IMR-90 (cell line): ENCODE data around the gene NOL8. TPM values are rescaled to one million over a fixed set of nuclear protein-coding genes. Genes with fewer than 3 reads are reported as not detected.

ENCODE experiments used
- ATAC-seq: fragments of 200-7000 bp; cut with Tn5 transposase; 2 replicates; pipeline ENCODE4 v1.9.1; 2020; ENCODE audit warnings: low read depth, mild to moderate bottlenecking, moderate library complexity
- BruUV-seq: library from RNA; stranded (reverse); fragments of 400-500 nt; replicated peaks from 2 replicates; lab custom pipeline; 2021; lab: Mats Ljungman, UMichigan
- CTCF ChIA-PET: fragments of 300-600 bp; formaldehyde crosslinking; extraction: SDS; loops from one replicate; lab custom pipeline; 2021; ENCODE audit warnings: antibody characterized with exemption; lab: Yijun Ruan, JAX
- POLR2A ChIA-PET: fragments of 300-600 bp; sonication (Branson Sonifier 250); formaldehyde crosslinking; loops from one replicate; lab custom pipeline; 2022; ENCODE audit warnings: antibody characterized with exemption; ENCODE audit not compliant: unreplicated experiment; lab: Charles Lee
- DNase-seq: peaks from one replicate; pipeline ENCODE4 v3.0.0; 2013
- H2AFZ ChIP-seq: replicated peaks from 2 replicates; pipeline ENCODE3; 2013; ENCODE audit warnings: low read length, mild to moderate bottlenecking; ENCODE audit not compliant: poor library complexity
- H2AK5ac ChIP-seq: 2 replicates; pipeline ENCODE4 v1.6.1; 2013; ENCODE audit warnings: low read depth, low read length, inconsistent platforms
- H2AK9ac ChIP-seq: replicated peaks from 2 replicates; pipeline ENCODE3; 2013; ENCODE audit warnings: mild to moderate bottlenecking, low read depth, low read length, moderate library complexity; ENCODE audit not compliant: poor library complexity
- H2BK120ac ChIP-seq: 2 replicates; pipeline ENCODE4 v1.6.1; 2013; ENCODE audit warnings: low read depth, low read length, inconsistent platforms
- H2BK15ac ChIP-seq: 3 replicates; pipeline ENCODE4 v1.6.1; 2013; ENCODE audit warnings: low read depth, low read length, inconsistent platforms
- H2BK20ac ChIP-seq: 2 replicates; pipeline ENCODE4 v1.6.1; 2013; ENCODE audit warnings: low read depth, mild to moderate bottlenecking, inconsistent platforms, low read length, moderate library complexity
- H2BK5ac ChIP-seq: 2 replicates; pipeline ENCODE4 v1.6.1; 2013; ENCODE audit warnings: mild to moderate bottlenecking, low read depth, low read length, inconsistent platforms; ENCODE audit not compliant: poor library complexity, severe bottlenecking
- H3K14ac ChIP-seq: replicated peaks from 2 replicates; pipeline ENCODE4 v1.6.1; 2013; ENCODE audit warnings: low read depth, low read length, inconsistent platforms
- H3K18ac ChIP-seq: 2 replicates; pipeline ENCODE4 v1.6.1; 2013; ENCODE audit warnings: low read depth, low read length, control low read depth
- H3K23ac ChIP-seq: 2 replicates; pipeline ENCODE4 v1.6.1; 2013; ENCODE audit warnings: low read depth, low read length, inconsistent platforms
- H3K27ac ChIP-seq: 2 replicates; pipeline ENCODE4 v1.5.1; 2013; ENCODE audit warnings: mild to moderate bottlenecking, control low read depth, low read length; ENCODE audit not compliant: insufficient read depth
- H3K27me3 ChIP-seq: 2 replicates; pipeline ENCODE4 v1.6.1; 2013; ENCODE audit warnings: low read length; ENCODE audit not compliant: control insufficient read depth, insufficient read depth
- H3K36me3 ChIP-seq: 2 replicates; pipeline ENCODE4 v1.6.1; 2013; ENCODE audit warnings: low read length, mixed read lengths; ENCODE audit not compliant: control insufficient read depth, insufficient read depth
- H3K4ac ChIP-seq: 2 replicates; pipeline ENCODE4 v1.6.1; 2013; ENCODE audit warnings: low read depth, low read length, inconsistent platforms
- H3K4me1 ChIP-seq: 2 replicates; pipeline ENCODE4 v1.6.1; 2013; ENCODE audit warnings: low read length, mixed read lengths; ENCODE audit not compliant: control insufficient read depth, insufficient read depth
- H3K4me2 ChIP-seq: 2 replicates; pipeline ENCODE4 v1.6.1; 2013; ENCODE audit warnings: low read depth, mild to moderate bottlenecking, control low read depth, low read length, moderate library complexity
- H3K4me3 ChIP-seq: 2 replicates; pipeline ENCODE4 v1.5.1; 2013; ENCODE audit warnings: low read depth, mild to moderate bottlenecking, control low read depth, low read length, moderate library complexity; ENCODE audit not compliant: insufficient read depth
- H3K56ac ChIP-seq: 2 replicates; pipeline ENCODE4 v1.6.1; 2013; ENCODE audit warnings: low read length, inconsistent platforms; ENCODE audit not compliant: insufficient read depth; ENCODE audit errors: extremely low read depth
- H3K79me1 ChIP-seq, 2 experiments: 2 replicates each; pipeline ENCODE4 v1.6.1; 2013; ENCODE audit warnings: low read length in 2 of 2, inconsistent platforms in 1 of 2, low read depth in 1 of 2
- H3K9ac ChIP-seq: 2 replicates; pipeline ENCODE4 v1.6.1; 2013; ENCODE audit warnings: low read depth, low read length, control low read depth
- H3K9me1 ChIP-seq: 2 replicates; pipeline ENCODE4 v1.6.1; 2013; ENCODE audit warnings: low read length, inconsistent platforms; ENCODE audit not compliant: insufficient read depth
- H3K9me3 ChIP-seq: 2 replicates; pipeline ENCODE4 v1.6.1; 2013; ENCODE audit warnings: low read length; ENCODE audit not compliant: control insufficient read depth, insufficient read depth
- H4K20me1 ChIP-seq: 2 replicates; pipeline ENCODE4 v1.6.1; 2013; ENCODE audit warnings: low read length, inconsistent platforms; ENCODE audit not compliant: insufficient read depth
- H4K5ac ChIP-seq: 2 replicates; pipeline ENCODE4 v1.6.1; 2013; ENCODE audit warnings: mild to moderate bottlenecking, low read depth, low read length, control low read depth
- H4K8ac ChIP-seq, 2 experiments: 2 replicates each; pipeline ENCODE4 v1.6.1; 2013; ENCODE audit warnings: low read depth in 2 of 2, low read length in 2 of 2, control low read depth in 1 of 2, inconsistent platforms in 1 of 2
- H4K91ac ChIP-seq: 2 replicates; pipeline ENCODE4 v1.6.1; 2013; ENCODE audit warnings: low read depth, low read length, inconsistent platforms; ENCODE audit not compliant: insufficient read depth
- BHLHE40 ChIP-seq: fragments of 150-350 bp; IDR thresholded peaks from 2 replicates; pipeline ENCODE4 v1.6.1; 2016; ENCODE audit warnings: mild to moderate bottlenecking, low read depth, low read length
- RCOR1 ChIP-seq: IDR thresholded peaks from 2 replicates; pipeline ENCODE4 v1.6.1; 2012; ENCODE audit warnings: mild to moderate bottlenecking, low read length, improper control_type of control experiment; ENCODE audit not compliant: insufficient replicate concordance
- SMC3 ChIP-seq: fragments of 150-350 bp; IDR thresholded peaks from 2 replicates; pipeline ENCODE4 v1.6.1; 2016; ENCODE audit warnings: low read depth, mild to moderate bottlenecking, antibody characterized with exemption, low read length, moderate library complexity
- WGBS, 2 experiments: methylation state at CpG; one replicate each; pipeline versions ENCODE4 v1.1.5 to v1.1.7; 2013; ENCODE audit warnings: missing lambda C conversion rate in 2 of 2; ENCODE audit not compliant: insufficient read length in 1 of 2; ENCODE audit errors: extremely low coverage in 2 of 2; 5-methylcytosine and 5-hydroxymethylcytosine counted together
- dilution Hi-C: fragments of 300-500 bp; cut with HindIII; formaldehyde crosslinking; loops from one replicate; pipeline ENCODE4 v1.14.3; 2018; ENCODE audit warnings: low sequenced_read_pairs; ENCODE audit not compliant: unreplicated experiment
- in situ Hi-C: fragments of 300-500 bp; cut with MboI; formaldehyde crosslinking; loops from 3 replicates; pipeline ENCODE4 v1.14.3; 2019; ENCODE audit warnings: low sequenced_read_pairs, inconsistent platforms, mixed read lengths
- intact Hi-C: fragments of 100-400 bp; cut with micrococcal nuclease; formaldehyde crosslinking; loops from 2 replicates; pipeline ENCODE4 v1.10.0; 2022
- polyA plus RNA-seq, 3 experiments: library from polyadenylated mRNA; depleted of rRNA; stranded (reverse); fragments of >200 nt; gene quantifications; 2 replicates each; pipeline ENCODE4 v1.2.3, GENCODE V29; 2012; ENCODE audit warnings: low replicate concordance in 1 of 3
- total RNA-seq: library from RNA; depleted of rRNA; stranded (reverse); fragments of >200 nt; gene quantifications from 2 replicates; pipeline ENCODE4 v1.2.3, GENCODE V29; 2012

Gene NOL8
- total and polyA plus RNA-seq, 2 of the 4 experiments (the other 2 are of a cell fraction), result 10.1 to 18.3 TPM

DNA sequence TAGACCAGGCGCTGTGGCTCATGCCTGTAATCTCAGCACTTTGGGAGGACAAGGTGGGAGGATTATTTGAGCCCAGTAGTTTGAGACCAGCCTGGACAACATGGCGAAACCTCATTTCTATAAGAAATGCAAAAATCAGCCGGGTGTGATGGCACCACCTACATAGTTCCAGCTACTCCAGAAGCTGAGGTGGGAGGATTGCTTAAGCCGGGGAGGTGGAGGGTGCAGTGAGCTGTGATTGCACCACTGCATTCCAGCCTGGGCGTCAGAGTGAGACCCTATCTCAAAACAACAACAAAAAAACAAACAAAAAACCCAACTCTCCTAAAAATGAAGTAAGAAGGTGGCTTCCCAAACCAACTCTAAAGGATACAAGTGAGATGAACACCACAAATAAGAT, 54.6 kb downstream of the NOL8 start:
- no TSS peak for BruUV-seq
- Histone ChIP-seq H2BK5ac (no peak overlapping the region), H2AK9ac (no peak overlapping the region), H4K8ac (no peak overlapping the region), H3K23ac (no peak overlapping the region), H3K36me3 (peaks cover 63% of the 10 kb centered on the region), H2AK5ac (no peak overlapping the region), H3K9me3 (no peaks in the 10 kb centered on the region), H3K56ac (no peak overlapping the region), H3K27me3 (no peaks in the 10 kb centered on the region), H3K4me2 (no peak overlapping the region), H3K79me1 (peaks cover 28 to 61% of the 10 kb centered on the region in 2 experiments), H2BK15ac (no peak overlapping the region), H2BK20ac (no peak overlapping the region), H4K20me1 (peaks cover 4% of the 10 kb centered on the region; the same call in 1 of the 2 replicates), H3K4ac (no peak overlapping the region), H3K18ac (no peak overlapping the region), H3K9me1 (peaks cover 2% of the 10 kb centered on the region; the same call in 1 of the 2 replicates), H4K91ac (no peak overlapping the region), H3K27ac (no peak overlapping the region), H3K9ac (no peak overlapping the region), H3K14ac (no peak overlapping the region), H3K4me1 (no peaks in the 10 kb centered on the region; the same call in 1 of the 2 replicates), H4K5ac (no peak overlapping the region), H3K4me3 (no peak overlapping the region), H2AFZ (no peak overlapping the region), H2BK120ac (no peak overlapping the region)
- in situ Hi-C loops, result no loop called here
- dilution Hi-C loops, result no loop called here
- DNase-seq, result no peak
- TF ChIP-seq RCOR1, result no peak
- no peak for TF ChIP-seq BHLHE40
- no peak for TF ChIP-seq SMC3
- ChIA-PET CTCF (no interaction called here), POLR2A (no interaction called here)
- ATAC-seq, result no peak
- WGBS, 2 experiments, result no CpG with 5 or more reads among the region's 5 CpGs
- intact Hi-C loops, result no loop called here
